ENCODE results near the gene ZNF654.
"Not testable (repeated sequence)": the region's sequence is repeated elsewhere in the genome, so short reads cannot be mapped to it uniquely, and the experiment has no call there.

Gene ZNF654

DNA sequence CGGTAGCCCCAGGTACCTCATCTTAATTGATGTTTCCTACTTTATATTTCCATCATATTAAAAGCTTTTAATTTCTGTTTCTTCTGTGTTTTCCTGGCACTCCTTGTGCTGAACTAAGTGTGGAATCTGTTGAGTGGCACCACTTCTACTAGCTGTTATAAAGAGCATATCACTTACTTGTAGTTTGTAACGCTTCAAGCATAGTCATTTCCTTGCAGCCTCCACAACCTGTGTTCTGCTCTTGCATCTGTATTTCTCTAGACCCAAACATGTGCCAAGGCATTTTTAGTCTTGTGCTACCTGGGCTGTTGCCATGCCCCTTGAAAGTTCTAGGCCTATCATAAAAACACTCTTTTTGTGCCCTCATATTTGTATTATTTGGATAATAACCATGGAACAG is 16.0 kb downstream of the ZNF654 start:
- no peak for DNase-seq

DNA sequence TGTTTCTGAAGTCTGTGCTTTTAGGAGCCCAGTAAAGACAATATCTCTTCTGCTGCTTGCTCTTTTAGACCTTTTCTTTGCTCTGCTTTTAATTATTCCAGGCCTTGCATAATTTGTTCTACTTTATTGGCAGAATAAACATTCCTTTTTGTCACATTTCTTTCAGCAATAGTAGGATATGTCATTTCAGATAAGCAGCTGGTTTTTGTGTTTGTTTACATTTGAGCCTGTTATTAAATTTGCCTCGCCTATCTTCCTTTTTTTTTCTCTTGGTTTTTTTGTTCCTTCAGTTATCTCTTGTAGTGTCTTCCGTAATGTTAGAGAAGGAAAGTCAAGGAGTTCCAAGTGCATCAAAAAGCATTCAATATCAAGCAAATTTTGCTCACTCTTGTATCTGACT is 16.4 kb downstream of the ZNF654 start:
- no peak for DNase-seq

DNA sequence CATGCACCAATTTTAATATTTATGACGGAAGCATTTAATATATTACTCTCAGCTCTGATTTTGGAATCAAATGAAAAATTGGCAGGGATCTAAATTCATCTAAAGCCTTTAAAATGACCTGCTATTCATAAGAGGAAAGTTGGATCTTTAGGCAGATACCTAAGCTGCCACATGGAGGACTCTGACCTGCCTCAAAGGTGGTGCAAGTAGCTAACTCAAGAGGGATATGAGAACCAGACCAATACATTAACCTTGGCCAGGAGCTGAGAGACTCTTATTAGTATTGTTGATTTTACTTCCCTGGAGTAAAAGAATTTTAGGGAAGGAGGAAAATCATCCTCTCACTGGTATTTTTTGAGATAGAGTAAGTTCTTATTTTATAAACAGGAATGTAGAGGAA is 17.7 kb downstream of the ZNF654 start:
- DNase-seq = no peak

DNA sequence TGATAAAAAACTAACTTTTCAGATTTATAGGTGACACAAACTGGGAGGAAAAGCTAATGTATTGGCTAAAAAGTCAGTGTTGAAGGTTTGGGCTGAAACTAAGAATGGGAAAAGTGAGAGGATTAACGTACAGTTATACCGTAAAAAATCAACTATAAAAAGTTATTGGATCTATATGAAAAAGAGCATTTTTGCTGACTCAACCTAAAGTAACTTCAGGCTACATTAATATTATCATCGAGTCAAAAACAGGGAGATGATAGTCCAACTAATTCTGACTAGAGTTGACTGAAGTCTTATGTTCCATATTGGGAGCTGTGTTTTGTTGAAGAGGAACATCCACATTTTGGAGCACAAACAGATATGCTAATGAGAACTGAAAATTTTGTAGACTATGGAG is 19.9 kb downstream of the ZNF654 start:
- DNase-seq = no peak

DNA sequence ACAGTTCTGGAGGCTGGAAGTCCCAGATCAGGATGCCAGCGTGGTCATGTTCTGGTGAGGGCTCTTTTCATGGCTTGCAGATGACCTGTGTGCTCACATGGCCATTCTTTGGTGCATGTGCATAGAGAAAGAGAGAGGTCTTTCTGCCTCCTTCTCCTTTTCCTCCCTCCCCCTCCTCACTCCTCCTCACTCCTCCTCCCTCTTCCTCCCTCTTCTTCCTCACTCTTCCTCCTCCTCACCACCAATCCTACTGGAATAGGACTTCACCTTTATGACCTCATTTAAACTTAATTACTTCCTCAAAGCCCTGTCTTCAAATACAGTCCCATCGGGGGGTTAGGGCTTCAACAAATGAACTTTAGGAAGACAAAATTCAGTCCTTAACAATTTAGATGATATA is 23.8 kb downstream of the ZNF654 start:
- DNase-seq = no peak

DNA sequence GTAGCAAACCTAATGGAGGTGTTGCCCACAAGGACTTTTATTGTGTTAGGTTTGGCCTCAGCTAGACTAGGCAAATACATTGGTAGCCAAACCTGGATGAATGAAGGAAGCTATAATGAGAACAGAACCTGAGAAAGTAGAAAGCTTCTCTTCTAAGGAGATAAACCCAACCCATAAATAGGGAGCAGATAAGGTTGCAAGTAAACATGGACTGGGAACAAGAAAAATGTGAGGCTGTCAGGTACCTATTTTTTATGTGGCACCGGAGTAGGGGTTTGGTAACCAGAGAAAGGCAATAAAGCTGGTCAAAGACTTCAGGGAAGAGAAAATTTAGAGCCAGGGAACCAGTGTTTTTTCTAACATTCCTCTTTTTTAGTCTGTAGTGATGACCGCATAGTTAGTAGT is 25.0 kb downstream of the ZNF654 start:
- no peak for DNase-seq

DNA sequence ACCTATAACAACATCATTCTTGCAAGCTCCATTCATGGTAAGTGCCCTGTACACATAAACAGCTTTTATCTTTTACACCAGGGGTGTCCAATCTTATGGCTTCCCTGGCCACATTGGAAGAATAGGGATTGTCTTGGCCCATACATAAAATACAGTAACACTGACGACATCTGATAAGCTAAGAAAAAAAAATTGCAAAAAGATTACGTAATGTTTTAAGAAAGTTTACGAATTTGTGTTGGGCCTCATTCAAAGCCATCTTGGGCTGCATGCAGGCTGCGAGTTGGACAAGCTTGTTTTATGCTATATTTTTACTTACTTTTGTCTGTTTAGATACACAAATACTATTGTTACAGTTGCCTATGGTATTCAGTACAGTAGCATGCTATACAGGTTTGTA is 31.6 kb downstream of the ZNF654 start:
- DNase-seq = no peak

DNA sequence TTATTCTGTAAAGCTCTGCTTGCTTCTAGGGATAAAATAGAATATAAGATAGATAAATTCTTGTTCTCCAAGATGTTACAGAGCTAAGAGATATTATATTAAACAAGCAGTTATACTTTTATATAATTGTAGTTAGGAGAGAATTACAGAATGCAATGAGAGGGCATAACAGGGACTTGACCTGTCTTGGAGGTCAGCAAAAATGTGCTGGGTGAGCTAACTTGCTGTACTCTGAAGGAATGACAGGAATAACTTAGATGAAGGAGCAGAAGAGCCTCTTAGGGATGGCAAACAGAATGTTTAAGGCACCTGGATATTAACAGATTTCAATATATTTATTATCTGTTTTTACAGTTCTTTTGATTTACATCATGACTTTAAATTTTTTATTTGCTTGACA is 33.2 kb downstream of the ZNF654 start:
- no peak for DNase-seq

DNA sequence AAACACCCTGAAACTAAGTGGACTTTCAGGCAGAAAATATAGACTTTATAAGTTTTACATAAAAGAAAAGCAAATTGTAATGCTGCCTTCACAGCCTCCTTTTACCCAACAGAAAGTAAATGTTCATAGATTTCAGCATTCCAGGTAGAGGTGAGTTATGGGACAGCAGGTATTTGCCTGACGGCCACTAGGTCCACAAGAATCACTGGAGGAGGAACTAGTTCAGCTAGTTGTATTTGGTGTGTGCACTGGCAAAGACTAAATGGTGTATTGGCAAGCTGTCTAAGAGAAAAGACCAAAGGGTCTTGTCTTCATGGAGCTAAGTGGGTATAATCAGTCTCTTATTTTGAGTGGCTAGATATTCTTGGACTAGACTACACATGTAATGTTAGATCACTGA is 34.2 kb downstream of the ZNF654 start:
- no peak for DNase-seq

DNA sequence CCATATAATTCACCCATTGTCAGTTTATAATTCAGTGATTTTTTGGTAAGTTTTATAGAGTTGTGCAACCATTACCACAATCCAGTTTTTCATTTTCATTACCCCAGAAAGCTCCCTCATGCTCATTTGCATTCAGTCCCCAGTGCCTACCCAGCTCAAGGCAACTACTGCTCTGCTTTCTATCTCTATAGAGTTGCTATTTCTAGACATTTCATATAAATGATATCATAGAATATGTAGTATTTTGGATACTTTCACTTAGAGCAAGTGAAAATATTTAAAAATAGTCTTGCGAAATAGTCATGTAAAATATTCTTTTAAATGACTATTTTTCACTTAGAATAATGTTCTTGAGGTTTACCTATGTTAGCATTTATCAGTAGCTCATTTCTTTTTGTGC is 42.1 kb downstream of the ZNF654 start:
- no peak for DNase-seq

DNA sequence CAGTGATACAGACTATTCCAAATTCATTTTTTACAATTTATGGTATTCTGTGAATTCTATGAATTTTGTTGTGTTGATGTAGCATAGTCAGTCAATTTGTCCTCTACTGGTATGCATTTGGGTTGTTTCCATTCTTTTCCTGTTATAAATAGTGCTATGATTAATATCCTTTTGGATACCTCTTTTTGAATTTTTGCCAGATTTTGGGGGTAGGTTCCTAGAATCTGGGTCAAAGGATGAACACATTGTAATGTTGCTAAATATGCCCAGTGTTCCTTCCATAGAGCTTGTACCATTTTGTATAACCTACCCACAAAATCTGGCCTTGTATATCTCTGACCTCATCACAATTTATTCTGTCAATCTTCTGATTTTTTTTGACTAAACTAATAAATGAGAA is 46.3 kb downstream of the ZNF654 start:
- DNase-seq = no peak

DNA sequence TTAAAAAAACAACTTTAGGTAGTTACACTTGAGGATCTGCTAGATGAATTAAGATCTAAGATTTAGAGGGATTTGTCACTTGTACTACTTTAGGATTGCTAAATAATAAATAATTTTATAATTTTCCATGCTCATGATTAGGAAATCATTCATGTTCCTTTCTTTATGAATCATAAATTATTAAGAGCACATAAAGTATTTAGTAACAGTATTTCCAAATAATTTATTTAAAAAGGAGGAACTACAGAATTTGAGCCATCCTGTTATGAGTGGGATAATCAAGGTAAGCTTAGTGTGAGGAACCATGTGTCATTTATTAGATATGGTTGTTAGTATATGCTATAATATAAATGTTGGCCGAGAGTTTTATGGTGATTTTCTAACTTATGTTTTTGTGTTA is 53.2 kb downstream of the ZNF654 start:
- DNase-seq = no peak

DNA sequence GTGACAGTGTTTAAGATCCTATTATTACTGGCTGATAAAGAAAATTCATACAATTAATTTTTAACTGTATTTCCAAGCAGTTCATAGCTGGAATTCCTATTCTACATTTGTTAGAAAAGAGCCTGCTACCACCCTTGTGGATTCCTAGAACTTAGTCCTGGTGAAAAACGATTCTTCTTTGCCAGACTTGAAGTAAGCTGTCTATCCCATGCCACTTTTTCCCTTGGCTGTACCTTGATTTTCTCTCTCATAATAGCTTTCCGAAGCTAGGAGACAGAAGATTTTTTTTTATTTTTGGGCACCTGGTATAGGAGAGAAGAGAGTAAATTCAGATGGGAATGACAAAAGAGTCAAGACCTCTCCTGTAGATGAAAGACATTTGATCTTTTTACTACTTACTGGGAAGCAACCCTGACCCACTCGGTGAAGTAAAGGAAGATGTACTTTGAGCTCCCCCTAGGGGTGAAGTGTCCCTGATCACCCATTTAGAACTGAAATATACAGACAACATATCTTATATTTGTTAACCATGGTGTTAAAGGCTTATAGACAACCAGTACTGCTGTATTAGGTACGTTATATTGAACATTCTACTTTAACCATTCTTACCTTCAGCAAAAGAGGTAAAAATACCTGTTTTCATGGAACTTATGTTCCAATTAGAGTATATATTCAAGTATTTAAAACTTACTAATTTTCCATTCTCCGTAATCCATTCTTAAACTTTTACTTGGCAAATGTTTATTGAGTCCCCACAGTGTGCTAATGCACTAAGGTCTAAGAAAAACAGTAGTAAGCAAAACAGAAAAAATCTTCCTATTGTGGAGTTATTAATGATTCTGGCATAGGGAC is 54.5 kb downstream of the ZNF654 start:
- no peak for DNase-seq

DNA sequence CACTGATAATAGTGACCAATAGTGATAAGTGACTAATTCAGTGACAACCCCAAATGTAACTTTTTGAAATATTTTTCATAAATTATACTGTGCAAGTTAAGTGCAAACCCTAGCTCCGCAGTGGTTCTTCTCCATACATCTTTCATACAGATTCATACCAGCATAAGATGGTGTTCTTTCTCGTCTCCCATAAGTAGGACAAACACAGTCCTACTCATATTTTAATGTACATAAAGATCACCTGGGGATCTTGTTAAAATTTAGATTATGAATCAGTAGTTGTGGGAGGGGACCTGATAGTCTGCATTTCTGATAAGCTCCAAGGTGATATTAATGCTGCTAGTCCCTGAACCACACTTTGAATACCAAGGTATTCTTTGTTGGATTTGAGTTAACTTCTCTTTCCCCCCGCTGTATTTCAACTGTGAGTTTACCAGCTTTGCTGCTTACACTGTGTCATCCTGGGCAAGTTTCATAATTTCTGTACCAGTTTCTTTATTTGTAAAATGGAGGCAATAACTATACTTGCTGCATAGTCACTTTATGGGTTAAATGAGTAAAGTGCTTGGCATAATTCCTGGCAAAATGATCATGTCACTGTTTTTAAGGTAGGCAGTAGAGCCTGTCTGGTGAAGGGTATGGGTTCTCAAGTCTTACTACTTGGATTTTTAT is 56.0 kb downstream of the ZNF654 start:
- no peak for DNase-seq

DNA sequence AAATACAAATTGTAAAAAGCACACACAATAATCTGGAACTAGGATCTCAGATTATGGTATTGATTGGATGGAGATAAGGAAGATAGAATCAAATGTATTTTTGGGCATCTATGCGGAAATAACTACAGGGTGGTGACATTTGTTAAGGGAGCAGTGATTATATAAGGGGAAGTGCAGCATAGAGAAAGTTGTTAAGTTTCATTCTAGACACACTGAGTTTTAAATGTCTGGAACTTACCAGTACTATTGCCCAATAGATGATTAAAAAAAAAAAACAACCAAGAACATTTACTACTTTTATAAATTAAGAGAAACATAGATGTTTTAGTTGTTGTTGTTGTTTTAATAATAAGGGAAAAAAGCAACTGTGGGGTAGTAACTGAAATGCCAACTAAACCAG is 58.6 kb downstream of the ZNF654 start:
- DNase-seq = no peak

DNA sequence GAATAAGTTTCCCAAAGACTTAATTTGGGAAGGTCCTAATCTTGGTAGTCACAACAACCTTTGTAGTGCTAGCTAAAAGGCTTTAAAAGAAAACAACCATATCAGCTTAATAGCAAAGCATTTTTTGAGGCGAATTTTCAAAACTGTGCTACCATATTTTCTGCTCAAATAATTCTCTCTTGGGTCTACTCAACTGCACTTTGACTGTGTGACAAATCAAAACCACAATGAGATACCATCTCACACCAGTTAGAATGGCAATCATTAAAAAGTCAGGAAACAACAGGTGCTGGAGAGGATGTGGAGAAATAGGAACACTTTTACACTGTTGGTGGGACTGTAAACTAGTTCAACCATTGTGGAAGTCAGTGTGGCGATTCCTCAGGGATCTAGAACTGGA is 59.5 kb downstream of the ZNF654 start:
- DNase-seq = not testable (repeated sequence)

DNA sequence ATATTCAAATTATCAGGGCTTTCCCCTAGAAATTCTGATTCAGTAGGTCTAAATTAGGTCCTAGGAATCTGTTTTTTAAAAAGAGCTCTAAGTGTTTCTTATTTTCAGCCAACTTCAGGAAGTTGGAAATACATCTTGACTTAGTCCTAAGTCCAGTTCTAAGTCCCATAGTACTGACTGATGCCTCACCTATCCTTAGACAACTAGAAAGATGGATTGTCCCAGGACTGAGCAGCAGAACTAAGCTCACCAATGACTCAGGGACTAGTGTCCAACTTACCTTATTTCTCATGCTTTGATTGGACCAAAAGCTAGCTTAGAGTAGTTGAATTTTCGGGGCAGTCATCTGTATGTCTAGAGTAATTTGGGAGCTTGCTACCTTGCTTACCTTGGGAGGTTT is 64.5 kb downstream of the ZNF654 start:
- no peak for DNase-seq

DNA sequence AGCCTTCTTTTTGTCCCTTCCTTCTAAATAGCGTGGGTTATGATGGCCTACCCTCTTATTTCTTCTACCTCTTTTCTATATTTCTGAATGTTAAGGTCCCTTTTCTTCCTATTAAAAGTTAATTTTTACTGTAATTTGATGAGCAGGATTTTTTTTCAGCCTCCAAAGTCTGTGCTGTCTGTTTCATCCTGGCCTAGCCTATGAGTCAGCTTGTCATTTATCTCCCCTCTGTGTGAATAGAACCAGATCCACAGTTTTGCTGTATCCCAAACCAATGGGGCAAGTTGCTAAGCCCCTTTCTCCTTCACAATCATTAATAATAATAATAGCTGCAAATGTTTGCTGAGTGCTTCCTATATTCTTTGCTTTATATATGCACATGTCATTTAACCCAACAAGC is 72.6 kb downstream of the ZNF654 start:
- no peak for DNase-seq

DNA sequence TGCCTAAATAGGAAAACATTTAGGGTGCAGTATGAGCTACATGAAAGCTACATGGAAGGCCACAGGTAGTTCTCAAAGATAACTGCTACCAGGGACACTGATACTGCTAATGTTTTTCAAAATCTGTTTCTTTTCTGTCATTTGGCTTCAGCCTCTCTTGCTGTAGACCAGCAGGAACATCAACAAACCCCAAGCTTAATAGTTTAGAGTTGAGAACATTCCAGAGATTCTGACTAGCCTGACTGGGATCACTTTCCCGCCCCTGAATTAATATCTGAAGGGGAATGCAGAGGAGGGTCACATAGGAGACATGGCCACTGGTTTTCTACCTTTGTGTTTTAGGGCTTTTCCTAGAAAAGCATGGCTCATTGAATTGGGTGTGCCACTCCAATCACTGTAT is 73.8 kb downstream of the ZNF654 start:
- no peak for DNase-seq

DNA sequence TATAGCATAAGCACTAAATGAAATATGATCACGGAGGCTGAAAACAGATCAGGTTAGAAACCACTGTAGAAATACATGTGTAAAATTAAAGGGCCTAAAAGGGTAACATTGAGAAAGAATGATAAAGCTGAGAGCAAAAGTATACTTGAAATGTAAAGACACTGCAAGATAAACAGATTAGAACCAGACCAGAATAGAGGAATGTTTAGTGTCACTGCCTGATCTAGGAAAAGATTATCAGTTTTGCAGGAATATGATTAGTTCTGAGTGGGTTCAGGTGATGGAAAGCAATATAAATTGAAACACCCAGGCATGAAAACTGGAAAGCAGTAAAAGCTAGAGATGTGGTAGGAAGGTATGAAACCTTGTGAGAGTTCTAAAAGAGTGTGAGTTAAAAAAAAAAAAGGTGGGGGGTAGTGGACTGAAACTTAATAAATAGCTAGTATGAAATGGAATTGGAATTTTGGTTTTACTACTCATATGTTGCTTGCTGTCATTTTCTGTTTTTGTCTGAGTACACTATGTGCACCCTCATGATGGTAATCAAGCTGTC is 74.7 kb downstream of the ZNF654 start:
- no peak for DNase-seq

DNA sequence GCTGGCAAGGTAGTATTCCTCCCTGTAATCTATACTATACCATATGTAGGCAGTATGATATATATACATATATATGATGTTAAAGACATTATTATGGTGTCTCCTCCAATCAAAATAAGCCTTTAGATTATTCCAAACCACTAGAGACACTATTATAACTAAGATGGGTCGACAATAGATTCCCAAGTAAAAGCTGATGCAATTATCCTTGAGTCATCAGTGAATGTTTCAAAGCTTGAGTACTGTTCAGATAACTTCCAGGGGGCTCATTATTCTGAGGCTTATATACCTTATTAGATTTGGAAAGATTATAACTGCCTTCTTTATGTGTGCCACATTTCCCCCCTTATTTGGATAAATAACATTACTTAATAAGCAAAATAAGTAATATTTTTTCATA is 78.8 kb downstream of the ZNF654 start:
- no peak for DNase-seq

DNA sequence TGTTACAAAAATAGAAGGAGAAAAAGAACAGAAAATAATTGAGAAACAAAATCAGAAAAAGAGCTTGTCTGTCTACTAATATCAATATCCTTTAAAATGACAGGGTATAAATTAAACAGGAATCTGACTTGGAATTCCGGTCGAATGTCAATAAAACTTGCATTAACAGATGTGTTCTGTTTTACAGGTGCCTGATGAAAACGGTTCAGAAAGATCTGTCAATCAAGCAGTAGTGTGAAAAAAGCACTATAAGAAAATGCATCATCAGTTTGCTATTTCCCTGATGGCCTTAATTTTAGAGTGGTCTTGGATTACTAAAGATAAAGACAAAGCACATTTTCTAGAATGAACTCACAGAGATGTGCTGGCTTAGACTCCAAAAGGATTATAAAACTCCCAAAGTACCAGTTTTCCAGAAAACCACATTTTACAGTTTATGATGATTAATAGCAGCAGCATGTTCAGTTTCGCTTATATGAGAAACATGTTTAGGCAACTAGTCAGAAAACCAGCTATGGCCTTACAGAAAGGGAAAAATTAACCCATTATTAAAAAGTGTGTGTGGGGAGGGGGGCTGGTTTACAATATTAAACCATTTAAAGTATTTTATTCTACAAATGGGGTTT is 82.5 kb downstream of the ZNF654 start:
- no peak for DNase-seq

DNA sequence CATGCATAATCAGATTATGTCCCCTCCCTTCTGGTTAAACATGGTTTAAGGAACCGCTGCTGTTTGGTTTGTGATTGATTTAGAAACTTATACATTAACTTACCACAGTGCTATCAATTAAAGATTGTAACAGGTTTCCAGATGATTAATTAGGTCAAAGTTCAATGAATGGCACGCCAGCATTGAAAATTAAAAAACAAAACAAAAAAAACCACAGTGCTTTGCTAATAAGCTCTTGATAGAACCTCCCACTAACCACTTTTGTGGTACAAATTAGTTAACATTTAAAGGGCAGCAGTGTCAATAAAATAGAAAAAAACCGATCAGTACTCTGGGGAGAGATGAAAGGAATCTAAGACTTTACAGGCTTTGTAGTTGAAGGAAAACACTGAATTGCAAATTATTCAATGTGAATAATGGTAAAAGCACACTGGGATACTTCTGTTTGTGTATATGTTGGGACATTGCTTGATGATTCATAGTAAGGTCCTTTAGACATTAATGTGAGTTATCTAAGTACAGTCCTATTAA is 83.1 kb downstream of the ZNF654 start:
- no peak for DNase-seq

DNA sequence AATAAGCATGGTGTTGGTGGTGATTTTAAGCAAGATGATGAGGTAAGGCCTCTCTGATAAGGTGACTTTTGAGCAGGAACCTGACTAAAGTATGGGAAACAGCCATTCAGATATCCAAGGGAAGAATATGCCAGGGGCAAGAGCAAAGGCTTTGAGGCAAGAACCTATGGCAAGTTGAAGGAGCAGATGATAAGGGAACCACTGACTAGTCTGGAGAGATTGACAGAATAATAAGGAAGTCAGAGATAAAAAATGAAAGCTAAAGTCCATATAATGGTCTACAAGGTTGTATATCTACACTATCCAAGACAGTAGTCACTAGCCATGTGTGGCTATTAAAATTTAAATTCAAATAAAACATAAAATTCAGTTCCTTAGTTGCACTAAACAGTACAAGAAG is 88.2 kb downstream of the ZNF654 start:
- DNase-seq = no peak
